Measurements from ENCODE around the gene MMP11. TPM values are rescaled to one million over a fixed set of nuclear protein-coding genes. Genes with fewer than 3 reads are reported as not detected.
A peak's percentile ranks its signal among the peaks of the same experiment; 100 is the strongest.

The MMP11 gene
- total RNA-seq, 1 donor from 2014 or later = 6.2 TPM

- no peak for DNase-seq (ENCODE audit: low spot score)
- intact Hi-C loops (cut with DNase I) = no loop called here
Observed at GRCh38 chr22:23755711-23756110, 16.9 kb upstream of the MMP11 start.

GRCh38 chr22:23756891-23757290 lies 15.8 kb upstream of the MMP11 start:
- intact Hi-C loops (cut with DNase I) = no loop called here

GRCh38 chr22:23759566-23759965 lies 13.1 kb upstream of the MMP11 start:
- intact Hi-C loops (cut with DNase I) = no loop called here
- no peak for DNase-seq (ENCODE audit: low spot score)

More at GRCh38 chr22:23756891-23757290, 15.8 kb upstream of the MMP11 start:
- no peak for DNase-seq (ENCODE audit: low spot score)

GRCh38 chr22:23760056-23760455 lies 12.6 kb upstream of the MMP11 start:
- no peak for DNase-seq (ENCODE audit: low spot score)
- intact Hi-C loops (cut with DNase I) = no loop called here

- no peak for DNase-seq (ENCODE audit: low spot score)
- intact Hi-C loops (cut with DNase I) = no loop called here
Observed at GRCh38 chr22:23762842-23763578, 9.6 kb upstream of the MMP11 start, which contains the start of gene C22orf15. Gene C22orf15, plus strand, starts transcription at chr22:23762990. Its CDS starts 317 bp downstream, at chr22:23763307.

GRCh38 chr22:23763579-23763945 lies 9.1 kb upstream of the MMP11 start:
- no peak for DNase-seq (ENCODE audit: low spot score)
- intact Hi-C loops (cut with DNase I) = no loop called here

GRCh38 chr22:23763954-23764353 lies 8.7 kb upstream of the MMP11 start:
- intact Hi-C loops (cut with DNase I) = no loop called here
- no peak for DNase-seq (ENCODE audit: low spot score)

- intact Hi-C loops (cut with DNase I) = no loop called here
- no peak for DNase-seq (ENCODE audit: low spot score)
Observed at GRCh38 chr22:23764899-23765881, 7.5 kb upstream of the MMP11 start.

- intact Hi-C loops (cut with DNase I) = no loop called here
- DNase-seq (ENCODE audit: low spot score) = no peak
Observed at GRCh38 chr22:23767303-23767672, 5.4 kb upstream of the MMP11 start.

- intact Hi-C loops (cut with DNase I) = loop anchor here (1.0 kb wide), 1 partner anchor 80 kb away; no protein-coding TSS in a partner anchor
- DNase-seq (ENCODE audit: low spot score) = peak; percentile 92
Observed at GRCh38 chr22:23767673-23768548, 4.7 kb upstream of the MMP11 start, which contains the start of gene CHCHD10. Gene CHCHD10, minus strand, starts transcription at chr22:23767972. Its CDS starts 98 bp downstream, at chr22:23767874.

GRCh38 chr22:23769321-23769965 lies 3.2 kb upstream of the MMP11 start:
- DNase-seq (ENCODE audit: low spot score) = no peak
- intact Hi-C loops (cut with DNase I) = no loop called here

GRCh38 chr22:23772315-23772648 lies 367 bp upstream of the MMP11 start:
- DNase-seq (ENCODE audit: low spot score) = no peak
- intact Hi-C loops (cut with DNase I) = no loop called here

- intact Hi-C loops (cut with DNase I) = no loop called here
Observed at GRCh38 chr22:23773483-23774113, 949 bp downstream of the MMP11 start.

GRCh38 chr22:23774114-23774921 lies 1.7 kb downstream of the MMP11 start:
- DNase-seq (ENCODE audit: low spot score) = no peak
- intact Hi-C loops (cut with DNase I) = no loop called here

More at GRCh38 chr22:23773483-23774113, 949 bp downstream of the MMP11 start:
- no peak for DNase-seq (ENCODE audit: low spot score)

- no peak for DNase-seq (ENCODE audit: low spot score)
- intact Hi-C loops (cut with DNase I) = no loop called here
Observed at GRCh38 chr22:23774922-23775436, 2.3 kb downstream of the MMP11 start.

- intact Hi-C loops (cut with DNase I) = no loop called here
Observed at GRCh38 chr22:23775779-23776375, 3.2 kb downstream of the MMP11 start.

More at GRCh38 chr22:23775779-23776375, 3.2 kb downstream of the MMP11 start:
- no peak for DNase-seq (ENCODE audit: low spot score)
